Hypothalamus (tissue), 51 donors: ENCODE measurements around the gene FGF1.
A peak's percentile ranks its signal among the peaks of the same experiment; 100 is the strongest.

Experiments
- DNase-seq, 51 donors: peaks; one replicate each; lab custom pipeline; 2025; lab: John Stamatoyannopoulos, UW

FGF1 gene

GRCh38 chr5:142590451-142591231, 95.2 kb downstream of the FGF1 start:
- DNase-seq, result peak in 5 of 51 donors; percentile 14 to 65 (median 25)

- no peak for DNase-seq
Observed at GRCh38 chr5:142589720-142590119, 96.2 kb downstream of the FGF1 start.

GRCh38 chr5:142587354-142587965, 98.4 kb downstream of the FGF1 start:
- peak in 1 of 51 donors; percentile 11 for DNase-seq

GRCh38 chr5:142586552-142586951, 99.3 kb downstream of the FGF1 start:
- DNase-seq, result no peak

GRCh38 chr5:142585451-142585850, 100.4 kb downstream of the FGF1 start:
- no peak for DNase-seq

- no peak for DNase-seq
Observed at GRCh38 chr5:142584891-142585290, 101.0 kb downstream of the FGF1 start.

- DNase-seq, result no peak
Observed at GRCh38 chr5:142578161-142578830, 107.6 kb downstream of the FGF1 start.

- no peak for DNase-seq
Observed at GRCh38 chr5:142576804-142577203, 109.1 kb downstream of the FGF1 start.

GRCh38 chr5:142576303-142576702, 109.6 kb downstream of the FGF1 start:
- no peak for DNase-seq

GRCh38 chr5:142572006-142572405, 113.9 kb downstream of the FGF1 start:
- DNase-seq, result no peak

- no peak for DNase-seq
Observed at GRCh38 chr5:142571371-142571770, 114.5 kb downstream of the FGF1 start.

- no peak for DNase-seq
Observed at GRCh38 chr5:142569905-142570304, 116.0 kb downstream of the FGF1 start.

GRCh38 chr5:142568996-142569335, 116.9 kb downstream of the FGF1 start:
- DNase-seq, result no peak

- no peak for DNase-seq
Observed at GRCh38 chr5:142568283-142568995, 117.5 kb downstream of the FGF1 start.

GRCh38 chr5:142561486-142562097, 124.3 kb downstream of the FGF1 start:
- no peak for DNase-seq

GRCh38 chr5:142561029-142561428, 124.9 kb downstream of the FGF1 start:
- no peak for DNase-seq

- DNase-seq, result no peak
Observed at GRCh38 chr5:142552107-142552506, 133.8 kb downstream of the FGF1 start.

GRCh38 chr5:142551338-142552067, 134.4 kb downstream of the FGF1 start:
- DNase-seq, result peak in 3 of 51 donors; percentile 3 to 9 (median 3)

GRCh38 chr5:142550471-142550870, 135.4 kb downstream of the FGF1 start:
- no peak for DNase-seq

- no peak for DNase-seq
Observed at GRCh38 chr5:142549834-142550233, 136.1 kb downstream of the FGF1 start.
